Panc1 (cell line): ENCODE results near the gene PRKG1. TPM values are rescaled to one million over a fixed set of nuclear protein-coding genes. Genes with fewer than 3 reads are reported as not detected.

Experiments used
- ATAC-seq: fragments of 200-7000 bp; cut with Tn5 transposase; 2 replicates; pipeline ENCODE4 v1.9.1; 2020; ENCODE audit warnings: mild to moderate bottlenecking, moderate library complexity
- BruUV-seq: library from RNA; stranded (reverse); fragments of 400-500 nt; replicated peaks from 2 replicates; lab custom pipeline; 2021; lab: Mats Ljungman, UMichigan
- CTCF ChIA-PET: fragments of 300-600 bp; sonication (Branson Sonifier 250); formaldehyde crosslinking; loops from one replicate; lab custom pipeline; 2022; ENCODE audit warnings: antibody characterized with exemption; lab: Charles Lee
- POLR2A ChIA-PET: fragments of 300-600 bp; sonication (Branson Sonifier 250); formaldehyde crosslinking; loops from one replicate; lab custom pipeline; 2022; ENCODE audit warnings: antibody characterized with exemption; lab: Charles Lee
- DNase-seq: peaks from one replicate; pipeline ENCODE4 v3.0.0-alpha.2; 2010; ENCODE audit warnings: low read depth, low spot score
- H3K27ac ChIP-seq: 2 replicates; pipeline ENCODE4 v1.5.1; 2011; ENCODE audit warnings: mild to moderate bottlenecking, low read length, inconsistent platforms
- H3K27me3 ChIP-seq: fragments of 200-500 bp; sonication (Bioruptor generic); 2 replicates; pipeline ENCODE4 v1.6.0; 2014; ENCODE audit warnings: low read length, inconsistent platforms; ENCODE audit not compliant: control insufficient read depth, insufficient read depth
- H3K36me3 ChIP-seq: fragments of 200-500 bp; sonication (Bioruptor generic); 2 replicates; pipeline ENCODE4 v1.5.1; 2014; ENCODE audit warnings: inconsistent platforms, mild to moderate bottlenecking, low read length, moderate library complexity; ENCODE audit not compliant: control insufficient read depth, insufficient read depth
- H3K4me1 ChIP-seq: 2 replicates; pipeline ENCODE4 v1.5.1; 2011; ENCODE audit warnings: inconsistent platforms, mild to moderate bottlenecking, low read length, moderate library complexity; ENCODE audit not compliant: control insufficient read depth, insufficient read depth
- H3K4me3 ChIP-seq, 2 experiments: 2 replicates each; pipeline ENCODE4 v1.5.1; 2011 to 2012; ENCODE audit warnings: low read depth in 2 of 2, low read length in 2 of 2, mild to moderate bottlenecking in 2 of 2, inconsistent platforms in 1 of 2, moderate library complexity in 1 of 2
- H3K9me3 ChIP-seq: fragments of 200-500 bp; sonication (Bioruptor generic); 2 replicates; pipeline ENCODE4 v1.5.1; 2014; ENCODE audit warnings: low read depth, mild to moderate bottlenecking, inconsistent platforms, low read length, moderate library complexity; ENCODE audit not compliant: control insufficient read depth, insufficient read depth
- POLR2AphosphoS5 ChIP-seq: IDR thresholded peaks from 2 replicates; pipeline ENCODE4 v1.6.1; 2012; ENCODE audit warnings: mild to moderate bottlenecking, low read depth, low read length, moderate library complexity
- SIN3A ChIP-seq: IDR thresholded peaks from 2 replicates; pipeline ENCODE4 v1.6.1; 2012; ENCODE audit warnings: low read depth, mild to moderate bottlenecking, low read length, moderate library complexity, borderline replicate concordance; ENCODE audit not compliant: insufficient read depth
- TCF7L2 ChIP-seq: IDR thresholded peaks from 2 replicates; pipeline ENCODE4 v1.6.1; 2011; ENCODE audit warnings: mild to moderate bottlenecking, low read depth, low read length, inconsistent platforms
- in situ Hi-C: cut with HindIII; loops from 2 replicates; pipeline ENCODE4 v1.10.0; 2016; ENCODE audit warnings: low sequenced_read_pairs, low pct_unique_long_range_greater_than_20kb
- intact Hi-C: fragments of 100-400 bp; cut with micrococcal nuclease; formaldehyde crosslinking; loops from one replicate; pipeline ENCODE4 v1.10.0; 2022; ENCODE audit not compliant: unreplicated experiment
- total RNA-seq: library from RNA; stranded (reverse); gene quantifications from one replicate; pipeline ENCODE4 v1.2.1, GENCODE V29; 2021; ENCODE audit not compliant: unreplicated experiment
- TF ChIP-seq, protein P1 (sequence below), 2 experiments: IDR thresholded peaks; 2 replicates each; pipeline ENCODE4 v1.6.1; 2011 to 2012; ENCODE audit warnings: low read depth in 2 of 2, control low read depth in 1 of 2, low read length in 1 of 2, mild to moderate bottlenecking in 1 of 2, moderate library complexity in 1 of 2; ENCODE audit not compliant: insufficient read depth in 1 of 2
- TF ChIP-seq, protein P2 (sequence below): fragments of 450-650 bp; IDR thresholded peaks from 2 replicates; pipeline ENCODE4 v1.5.1; 2017; ENCODE audit warnings: mild to moderate bottlenecking

The PRKG1 gene
- total RNA-seq, 1 experiment from 2014 or later = 0.92 TPM

DNA sequence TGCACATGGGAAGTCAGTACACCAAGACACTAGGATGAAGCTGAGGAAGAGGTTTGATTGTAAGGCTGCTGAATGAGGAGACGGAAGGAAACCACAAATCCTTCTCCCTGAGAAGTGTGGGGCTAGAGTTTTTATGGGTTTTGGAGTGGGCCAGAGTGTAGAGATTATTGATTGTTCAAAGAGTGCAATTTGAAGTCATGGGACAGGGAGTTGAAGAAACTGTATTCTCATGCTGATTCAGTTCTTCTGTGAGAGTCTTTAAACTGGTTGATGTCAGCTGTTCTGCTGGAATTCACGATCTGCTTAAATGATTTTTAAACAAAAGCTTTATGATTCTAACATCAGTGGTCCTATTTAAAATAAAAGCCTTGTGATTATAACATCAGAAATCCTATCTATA lies 533.9 kb downstream of the PRKG1 start:
- DNase-seq (no peak), ATAC-seq (no peak)
- no peaks in the 10 kb centered on the region for H3K9me3 ChIP-seq
- H3K27ac ChIP-seq = no peak overlapping the region
- ChIA-PET CTCF (no interaction called here), POLR2A (no interaction called here)
- H3K4me1 ChIP-seq = no peaks in the 10 kb centered on the region
- H3K27me3 ChIP-seq = no peaks in the 10 kb centered on the region
- in situ Hi-C loops = no loop called here
- H3K4me3 ChIP-seq = no peak overlapping the region
- H3K36me3 ChIP-seq = no peaks in the 10 kb centered on the region
- BruUV-seq = no TSS peak
- intact Hi-C loops = no loop called here
- no peak for TF ChIP-seq SIN3A
- TF ChIP-seq, protein P1, sequence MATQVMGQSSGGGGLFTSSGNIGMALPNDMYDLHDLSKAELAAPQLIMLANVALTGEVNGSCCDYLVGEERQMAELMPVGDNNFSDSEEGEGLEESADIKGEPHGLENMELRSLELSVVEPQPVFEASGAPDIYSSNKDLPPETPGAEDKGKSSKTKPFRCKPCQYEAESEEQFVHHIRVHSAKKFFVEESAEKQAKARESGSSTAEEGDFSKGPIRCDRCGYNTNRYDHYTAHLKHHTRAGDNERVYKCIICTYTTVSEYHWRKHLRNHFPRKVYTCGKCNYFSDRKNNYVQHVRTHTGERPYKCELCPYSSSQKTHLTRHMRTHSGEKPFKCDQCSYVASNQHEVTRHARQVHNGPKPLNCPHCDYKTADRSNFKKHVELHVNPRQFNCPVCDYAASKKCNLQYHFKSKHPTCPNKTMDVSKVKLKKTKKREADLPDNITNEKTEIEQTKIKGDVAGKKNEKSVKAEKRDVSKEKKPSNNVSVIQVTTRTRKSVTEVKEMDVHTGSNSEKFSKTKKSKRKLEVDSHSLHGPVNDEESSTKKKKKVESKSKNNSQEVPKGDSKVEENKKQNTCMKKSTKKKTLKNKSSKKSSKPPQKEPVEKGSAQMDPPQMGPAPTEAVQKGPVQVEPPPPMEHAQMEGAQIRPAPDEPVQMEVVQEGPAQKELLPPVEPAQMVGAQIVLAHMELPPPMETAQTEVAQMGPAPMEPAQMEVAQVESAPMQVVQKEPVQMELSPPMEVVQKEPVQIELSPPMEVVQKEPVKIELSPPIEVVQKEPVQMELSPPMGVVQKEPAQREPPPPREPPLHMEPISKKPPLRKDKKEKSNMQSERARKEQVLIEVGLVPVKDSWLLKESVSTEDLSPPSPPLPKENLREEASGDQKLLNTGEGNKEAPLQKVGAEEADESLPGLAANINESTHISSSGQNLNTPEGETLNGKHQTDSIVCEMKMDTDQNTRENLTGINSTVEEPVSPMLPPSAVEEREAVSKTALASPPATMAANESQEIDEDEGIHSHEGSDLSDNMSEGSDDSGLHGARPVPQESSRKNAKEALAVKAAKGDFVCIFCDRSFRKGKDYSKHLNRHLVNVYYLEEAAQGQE (IDR thresholded peaks at IDR 0.05; ENCODE audit: insufficient read depth in 1 of 2, low read depth in 2 of 2, low read length in 1 of 2) = no peak
- TF ChIP-seq POLR2AphosphoS5 = no peak
- no peak for TF ChIP-seq TCF7L2
- TF ChIP-seq, protein P2, sequence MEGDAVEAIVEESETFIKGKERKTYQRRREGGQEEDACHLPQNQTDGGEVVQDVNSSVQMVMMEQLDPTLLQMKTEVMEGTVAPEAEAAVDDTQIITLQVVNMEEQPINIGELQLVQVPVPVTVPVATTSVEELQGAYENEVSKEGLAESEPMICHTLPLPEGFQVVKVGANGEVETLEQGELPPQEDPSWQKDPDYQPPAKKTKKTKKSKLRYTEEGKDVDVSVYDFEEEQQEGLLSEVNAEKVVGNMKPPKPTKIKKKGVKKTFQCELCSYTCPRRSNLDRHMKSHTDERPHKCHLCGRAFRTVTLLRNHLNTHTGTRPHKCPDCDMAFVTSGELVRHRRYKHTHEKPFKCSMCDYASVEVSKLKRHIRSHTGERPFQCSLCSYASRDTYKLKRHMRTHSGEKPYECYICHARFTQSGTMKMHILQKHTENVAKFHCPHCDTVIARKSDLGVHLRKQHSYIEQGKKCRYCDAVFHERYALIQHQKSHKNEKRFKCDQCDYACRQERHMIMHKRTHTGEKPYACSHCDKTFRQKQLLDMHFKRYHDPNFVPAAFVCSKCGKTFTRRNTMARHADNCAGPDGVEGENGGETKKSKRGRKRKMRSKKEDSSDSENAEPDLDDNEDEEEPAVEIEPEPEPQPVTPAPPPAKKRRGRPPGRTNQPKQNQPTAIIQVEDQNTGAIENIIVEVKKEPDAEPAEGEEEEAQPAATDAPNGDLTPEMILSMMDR = no peak

GRCh38 chr10:51615764-51616298 lies 541.5 kb downstream of the PRKG1 start:
- TF ChIP-seq POLR2AphosphoS5 = no peak
- no peak for TF ChIP-seq TCF7L2
- TF ChIP-seq, protein P1 (IDR thresholded peaks at IDR 0.05; ENCODE audit: insufficient read depth in 1 of 2, low read depth in 2 of 2, low read length in 1 of 2) = no peak
- TF ChIP-seq, protein P2 = no peak
- TF ChIP-seq SIN3A = no peak
- ATAC-seq (no peak), DNase-seq (no peak)
- Histone ChIP-seq H3K27me3 (no peaks in the 10 kb centered on the region), H3K36me3 (no peaks in the 10 kb centered on the region), H3K27ac (no peak overlapping the region), H3K9me3 (no peaks in the 10 kb centered on the region), H3K4me3 (no peak overlapping the region), H3K4me1 (no peaks in the 10 kb centered on the region)
- POLR2A ChIA-PET = no interaction called here
- intact Hi-C loops = no loop called here
- CTCF ChIA-PET = no interaction called here
- in situ Hi-C loops = no loop called here
- BruUV-seq = no TSS peak
